ENCODE measurements around the gene USP2.

DNA sequence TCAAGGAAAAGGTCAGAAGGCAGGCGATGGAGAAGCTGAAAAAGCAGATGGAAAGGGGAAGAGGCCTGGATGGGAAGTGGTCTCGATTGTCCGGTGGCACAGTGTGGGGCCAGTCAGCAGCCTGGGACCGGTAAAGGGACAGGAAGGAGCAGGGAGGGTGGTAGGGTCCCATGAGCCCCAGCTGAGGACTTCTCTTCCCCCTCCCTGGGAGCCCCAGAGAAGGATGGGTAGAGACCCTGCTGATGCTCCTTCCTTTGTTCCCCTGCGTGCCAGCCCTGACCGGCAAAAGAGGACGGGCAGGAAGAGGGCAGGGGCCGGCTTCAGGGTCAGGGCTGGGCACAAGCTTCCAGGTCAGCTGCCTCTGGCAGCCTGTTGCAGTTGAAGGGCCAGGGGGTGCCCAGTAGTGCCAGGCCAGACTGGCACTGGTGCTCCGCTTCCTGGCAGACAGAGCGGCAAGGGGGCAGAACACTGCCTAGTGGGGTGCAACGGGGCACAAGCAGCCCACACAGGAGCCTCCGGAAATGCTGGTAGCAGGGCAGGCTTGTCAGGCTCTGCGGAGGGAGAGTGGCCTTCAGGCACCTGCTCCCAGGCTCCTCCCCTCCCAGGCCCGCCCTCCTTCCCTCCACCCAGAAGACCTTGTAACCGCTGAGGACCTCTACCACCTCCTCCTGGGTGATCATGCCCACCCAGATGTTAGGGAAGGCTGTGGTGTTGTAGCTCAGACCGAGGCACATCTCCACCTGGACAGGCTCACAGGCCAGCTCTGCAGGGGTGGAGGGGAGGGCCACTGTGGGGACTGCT is 40.1 kb downstream of the USP2 start:
- TF ChIP-seq EZH2 (IDR thresholded peaks at IDR 0.05) (no peak), POLR2AphosphoS5 (IDR thresholded peaks at IDR 0.05; ENCODE audit: borderline replicate concordance, low read depth, low read length) (no peak), FOXP2 (optimal IDR thresholded peaks at IDR 0.05; ENCODE audit: control extremely low read depth, extremely low read length, insufficient read depth) (no peak)

All from SK-N-MC (cell line).